Esophagus squamous epithelium (tissue), 4 donors: ENCODE data around the gene SALL3.

Experiments
- CTCF ChIP-seq, 6 experiments: fragments of 450-650 bp in 4 of 6; fragments of 200-600 bp in 2 of 6; sonication (generic) in 2 of 6; IDR thresholded peaks; one replicate each; pipeline ENCODE4 v1.5.1; 2016 to 2019; ENCODE audit warnings: antibody characterized with exemption in 6 of 6, mild to moderate bottlenecking in 4 of 6, moderate library complexity in 4 of 6
- POLR2A ChIP-seq, 4 donors: fragments of 450-650 bp; IDR thresholded peaks; one replicate each; pipeline ENCODE4 v1.6.1; 2017; ENCODE audit warnings: antibody characterized with exemption in 4 of 4, mild to moderate bottlenecking in 4 of 4, moderate library complexity in 3 of 4

DNA sequence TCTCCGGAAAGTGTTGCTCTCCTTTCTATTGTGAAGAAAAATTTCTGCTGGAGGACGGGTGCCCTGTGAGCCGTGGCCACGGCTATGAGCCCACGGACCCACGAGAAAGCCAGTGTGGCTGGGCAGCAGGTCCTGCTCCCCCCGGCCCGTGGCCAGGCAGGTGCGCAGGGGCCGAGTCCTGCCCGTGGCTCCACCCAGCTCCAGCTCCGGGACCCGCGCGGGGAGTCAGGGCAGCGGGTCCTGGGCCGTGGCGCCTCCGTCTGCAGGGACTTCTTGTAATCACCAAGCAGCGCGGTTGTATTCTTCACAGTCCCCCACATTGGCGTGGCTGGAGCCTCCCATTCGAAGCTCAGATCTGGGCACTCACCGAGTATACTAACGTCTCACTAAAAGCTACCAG, 43.0 kb downstream of the SALL3 start:
- TF ChIP-seq CTCF (IDR thresholded peaks at IDR 0.05) (no peak), POLR2A (IDR thresholded peaks at IDR 0.05) (no peak)
